Kidney (tissue), 14 donors: ENCODE data around the gene GSPT1. TPM values are rescaled to one million over a fixed set of nuclear protein-coding genes. Genes with fewer than 3 reads are reported as not detected.

Experiments used
- DNase-seq, 5 donors: peaks; one replicate each; pipeline ENCODE4 v3.0.0-alpha.2; 2013 to 2020
- FAIRE-seq: peaks from 2 replicates; lab custom pipeline; 2012; peaks lifted over from hg19 to GRCh38; lab: Jason Lieb, UNC
- H3K27ac ChIP-seq, 2 donors: one replicate each; pipeline ENCODE4 v1.7.0; 2013; ENCODE audit warnings: low read depth in 2 of 2, low read length in 2 of 2, inconsistent platforms in 1 of 2
- H3K27me3 ChIP-seq: one replicate; pipeline ENCODE4 v1.7.1; 2013; ENCODE audit warnings: low read length, inconsistent platforms; ENCODE audit not compliant: control insufficient read depth, insufficient read depth
- H3K36me3 ChIP-seq, 3 donors: one replicate each; pipeline versions ENCODE4 v1.7.0 to v1.7.1; 2013; ENCODE audit warnings: low read length in 3 of 3, control low read depth in 1 of 3, inconsistent platforms in 1 of 3; ENCODE audit not compliant: insufficient read depth in 3 of 3, control insufficient read depth in 2 of 3
- H3K4me1 ChIP-seq, 3 donors: one replicate each; pipeline versions ENCODE4 v1.7.0 to v1.7.1; 2013; ENCODE audit warnings: low read length in 3 of 3, inconsistent platforms in 1 of 3, low read depth in 1 of 3; ENCODE audit not compliant: control insufficient read depth in 2 of 3, insufficient read depth in 2 of 3
- H3K4me3 ChIP-seq, 3 donors: one replicate each; pipeline versions ENCODE4 v1.7.0 to v1.8.1; 2013; ENCODE audit warnings: low read length in 3 of 3, control low read depth in 1 of 3, inconsistent platforms in 1 of 3
- H3K9ac ChIP-seq, 3 donors: one replicate each; pipeline versions ENCODE4 v1.7.0 to v1.7.1; 2013; ENCODE audit warnings: low read length in 3 of 3, control low read depth in 1 of 3, inconsistent platforms in 1 of 3
- H3K9me3 ChIP-seq, 3 donors: one replicate each; pipeline versions ENCODE4 v1.7.0 to v1.7.1; 2013; ENCODE audit warnings: low read length in 3 of 3, control low read depth in 1 of 3, inconsistent platforms in 1 of 3; ENCODE audit not compliant: control insufficient read depth in 2 of 3, insufficient read depth in 1 of 3
- CTCF ChIP-seq: IDR thresholded peaks from 3 replicates; pipeline ENCODE4 v1.5.1; 2012; ENCODE audit warnings: mild to moderate bottlenecking, moderate library complexity, borderline replicate concordance; ENCODE audit not compliant: insufficient read depth; ENCODE audit errors: extremely low read depth
- intact Hi-C: fragments of 100-400 bp; cut with DNase I; formaldehyde crosslinking; loops from one replicate; pipeline ENCODE4 v1.11.1; 2022
- polyA plus RNA-seq: library from polyadenylated mRNA; stranded (reverse); fragments of 350-450 nt; fragmentation: Illumina TruSeq; extraction: RNeasy Lipid Tissue Mini Kit (QIAGEN cat#74804); gene quantifications from one replicate; pipeline ENCODE4 v1.2.3, GENCODE V29; 2014; ENCODE audit warnings: low read depth, low replicate concordance; ENCODE audit not compliant: insufficient read depth
- total RNA-seq: library from RNA; stranded (reverse); fragmentation: NEBNext Ultra II Directional; extraction: Animal tissue kit (Norgen Biotek cat#: 25700); gene quantifications from one replicate; pipeline ENCODE4 v1.2.1, GENCODE V29; 2021
- donor health status: control.
- donor health status: control.
- donor health status: control.
- donor health status: control.
- donor health status: control.
- donor health status: DM: yes; HTN: yes; CAD: no.
- donor health status: Normal renal cell carcinoma (clear cell type).

GSPT1 gene
- total and polyA plus RNA-seq, 2 donors from 2014 or later, result 48.3 to 99.0 TPM

- TF ChIP-seq CTCF, result no peak
- Histone ChIP-seq H3K27ac (no peak overlapping the region), H3K9ac (no peak overlapping the region), H3K36me3 (peaks cover 5 to 15% (median 7%) of the 10 kb centered on the region in 3 donors), H3K4me3 (no peak overlapping the region), H3K4me1 (no peaks in the 10 kb centered on the region), H3K27me3 (no peaks in the 10 kb centered on the region), H3K9me3 (no peaks in the 10 kb centered on the region)
- FAIRE-seq (no peak), DNase-seq (no peak)
- intact Hi-C loops, result no loop called here
These were observed 23.0 kb downstream of the GSPT1 start for GRCh38 chr16:11892761-11893160.

DNA sequence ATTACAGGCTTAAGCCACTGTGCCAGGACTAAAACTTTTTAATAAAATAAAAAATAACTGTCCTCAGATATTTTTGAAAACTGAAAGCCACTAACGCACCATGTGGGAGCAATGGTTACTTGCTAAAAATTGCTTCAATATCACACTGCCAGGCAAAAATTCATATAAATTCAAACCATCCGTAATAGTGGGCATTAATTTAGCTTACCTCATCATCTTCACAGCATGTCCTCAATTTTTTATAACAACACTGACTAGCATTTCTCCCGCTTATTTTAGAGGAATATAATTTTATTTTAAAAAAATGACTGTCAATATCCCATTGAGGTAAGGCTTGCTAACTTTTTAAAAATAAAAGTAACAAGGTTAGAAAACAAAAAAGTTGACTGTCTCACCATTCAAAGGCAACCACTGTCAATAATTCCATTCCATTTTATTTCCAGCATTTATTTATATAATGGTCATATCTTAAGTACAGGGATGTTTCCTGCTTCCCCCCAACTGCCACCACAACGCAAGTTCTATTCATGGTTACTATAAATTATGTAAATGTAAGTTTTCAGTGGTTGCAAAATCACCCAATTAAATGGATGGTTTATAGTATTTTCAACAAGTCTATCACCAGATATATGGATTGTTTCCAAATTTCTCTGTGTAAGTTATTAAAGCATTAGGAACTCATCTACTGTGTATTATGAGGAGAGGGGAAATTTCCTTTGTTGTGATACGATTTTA lies 25.4 kb downstream of the GSPT1 start:
- peaks cover 10 to 15% (median 12%) of the 10 kb centered on the region in 3 donors for H3K36me3 ChIP-seq
- H3K4me1 ChIP-seq, result no peaks in the 10 kb centered on the region
- intact Hi-C loops, result no loop called here
- H3K9ac ChIP-seq, result no peak overlapping the region
- H3K9me3 ChIP-seq, result no peaks in the 10 kb centered on the region
- TF ChIP-seq CTCF, result no peak
- DNase-seq (no peak), FAIRE-seq (no peak)
- H3K27me3 ChIP-seq, result no peaks in the 10 kb centered on the region
- H3K27ac ChIP-seq, result no peak overlapping the region
- H3K4me3 ChIP-seq, result no peak overlapping the region

DNA sequence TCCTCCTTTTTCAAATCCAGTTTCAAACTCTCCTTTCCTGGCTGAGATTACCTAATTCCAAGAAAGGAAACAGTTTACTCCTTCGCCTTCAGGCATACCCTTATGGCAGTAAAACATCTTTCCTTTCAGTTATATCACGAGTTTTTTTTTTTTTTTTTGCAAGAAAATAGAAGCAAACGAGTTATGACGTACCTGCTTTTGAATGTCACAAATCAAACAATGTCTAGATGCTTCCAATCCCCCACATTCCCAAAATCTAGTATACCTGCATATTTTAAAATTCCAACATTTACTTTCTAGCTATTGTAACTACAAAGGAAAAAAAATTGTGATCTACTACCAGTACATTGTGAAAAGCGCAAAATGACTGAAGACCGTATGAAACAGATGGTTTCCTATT lies 28.9 kb downstream of the GSPT1 start:
- Histone ChIP-seq H3K4me1 (no peaks in the 10 kb centered on the region), H3K9ac (no peak overlapping the region), H3K36me3 (peaks cover 9 to 28% (median 12%) of the 10 kb centered on the region in 3 donors), H3K4me3 (no peak overlapping the region), H3K9me3 (no peaks in the 10 kb centered on the region), H3K27me3 (no peaks in the 10 kb centered on the region), H3K27ac (no peak overlapping the region)
- FAIRE-seq, result no peak
- intact Hi-C loops, result no loop called here
- DNase-seq, result no peak
- TF ChIP-seq CTCF, result no peak

DNA sequence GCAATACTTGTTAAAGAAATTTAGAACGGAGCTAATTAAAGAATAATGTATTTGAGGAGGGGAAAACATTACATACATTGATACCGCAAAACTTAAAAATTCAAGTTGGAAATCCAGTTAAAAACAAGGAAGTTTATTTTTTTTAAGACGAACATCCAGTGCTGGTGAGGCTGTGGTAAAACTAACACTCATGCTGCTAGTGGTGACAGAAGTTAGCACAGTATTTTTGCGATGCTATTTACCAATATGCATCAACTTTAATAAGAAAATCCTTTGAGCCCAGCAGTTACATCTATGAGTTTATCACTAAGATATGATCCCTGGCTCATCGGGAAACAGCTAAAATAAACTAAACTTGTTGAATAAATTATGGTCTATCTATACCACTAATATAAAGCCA lies 31.7 kb downstream of the GSPT1 start:
- Histone ChIP-seq H3K36me3 (peaks cover 6 to 42% (median 17%) of the 10 kb centered on the region in 3 donors), H3K27me3 (no peaks in the 10 kb centered on the region), H3K4me3 (no peak overlapping the region), H3K27ac (no peak overlapping the region), H3K9ac (no peak overlapping the region), H3K4me1 (no peaks in the 10 kb centered on the region), H3K9me3 (no peaks in the 10 kb centered on the region)
- DNase-seq (no peak), FAIRE-seq (no peak)
- intact Hi-C loops, result no loop called here
- no peak for TF ChIP-seq CTCF
